Nephron progenitor cell (in vitro differentiated cells): Measurements from ENCODE around the gene SMIM10.
A peak's percentile ranks its signal among the peaks of the same experiment; 100 is the strongest.

Experiments used
- DNase-seq: peaks from one replicate; pipeline ENCODE4 v3.0.0; 2021
- H3K27ac Mint-ChIP-seq: 2 replicates; pipeline ENCODE4 v1.8.0; 2021; ENCODE audit warnings: mild to moderate bottlenecking, moderate library complexity, mixed read lengths
- H3K27me3 Mint-ChIP-seq: 2 replicates; pipeline ENCODE4 v1.8.0; 2021; ENCODE audit warnings: mild to moderate bottlenecking, low read depth, mixed read lengths; ENCODE audit not compliant: poor library complexity
- H3K36me3 Mint-ChIP-seq: 2 replicates; pipeline ENCODE4 v1.8.0; 2021; ENCODE audit warnings: low read depth, mixed read lengths
- H3K4me1 Mint-ChIP-seq: 2 replicates; pipeline ENCODE4 v1.8.0; 2021; ENCODE audit warnings: mixed read lengths
- H3K4me3 Mint-ChIP-seq: 2 replicates; pipeline ENCODE4 v1.8.0; 2021; ENCODE audit warnings: mild to moderate bottlenecking, moderate library complexity, mixed read lengths
- H3K9me3 Mint-ChIP-seq: 2 replicates; pipeline ENCODE4 v1.8.0; 2021; ENCODE audit warnings: mild to moderate bottlenecking, moderate library complexity, mixed read lengths
- CTCF ChIP-seq: fragments of 200-600 bp; sonication (generic); IDR thresholded peaks from 2 replicates; pipeline ENCODE4 v1.5.0; 2021; ENCODE audit warnings: antibody characterized with exemption

SMIM10 gene

GRCh38 chrX:135003876-135004623, 13.3 kb downstream of the SMIM10 start:
- DNase-seq = peak; percentile 92
- Mint-ChIP-seq H3K4me3 (peak overlapping the region; percentile 81), H3K4me1 (peaks cover 29% of the 10 kb centered on the region), H3K9me3 (peaks cover 42% of the 10 kb centered on the region), H3K27me3 (peaks cover 22% of the 10 kb centered on the region), H3K36me3 (no peaks in the 10 kb centered on the region), H3K27ac (no peak overlapping the region)
- no peak for TF ChIP-seq CTCF

GRCh38 chrX:135006187-135006586, 15.4 kb downstream of the SMIM10 start:
- DNase-seq = no peak
- H3K9me3 Mint-ChIP-seq = peaks cover 38% of the 10 kb centered on the region
- peaks cover 42% of the 10 kb centered on the region for H3K27me3 Mint-ChIP-seq
- H3K36me3 Mint-ChIP-seq = no peaks in the 10 kb centered on the region
- no peak overlapping the region for H3K4me3 Mint-ChIP-seq
- no peak overlapping the region for H3K27ac Mint-ChIP-seq
- no peak for TF ChIP-seq CTCF
- peaks cover 21% of the 10 kb centered on the region for H3K4me1 Mint-ChIP-seq

GRCh38 chrX:135009057-135009610, 18.3 kb downstream of the SMIM10 start:
- Mint-ChIP-seq H3K4me3 (no peak overlapping the region), H3K9me3 (peaks cover 30% of the 10 kb centered on the region), H3K27ac (no peak overlapping the region), H3K36me3 (no peaks in the 10 kb centered on the region), H3K4me1 (peaks cover 26% of the 10 kb centered on the region), H3K27me3 (peaks cover 40% of the 10 kb centered on the region)
- DNase-seq = no peak
- TF ChIP-seq CTCF = no peak

- no peak for TF ChIP-seq CTCF
- DNase-seq = no peak
- Mint-ChIP-seq H3K36me3 (no peaks in the 10 kb centered on the region), H3K27me3 (peaks cover 43% of the 10 kb centered on the region), H3K4me3 (no peak overlapping the region), H3K9me3 (peaks cover 25% of the 10 kb centered on the region), H3K4me1 (peaks cover 20% of the 10 kb centered on the region), H3K27ac (no peak overlapping the region)
These were observed 19.0 kb downstream of the SMIM10 start for GRCh38 chrX:135009838-135010237.

- Mint-ChIP-seq H3K27ac (no peak overlapping the region), H3K4me3 (no peak overlapping the region), H3K36me3 (peaks cover 4% of the 10 kb centered on the region), H3K4me1 (peaks cover 20% of the 10 kb centered on the region), H3K27me3 (peaks cover 47% of the 10 kb centered on the region), H3K9me3 (peaks cover 25% of the 10 kb centered on the region)
- no peak for TF ChIP-seq CTCF
- DNase-seq = no peak
These were observed 20.1 kb downstream of the SMIM10 start for GRCh38 chrX:135010921-135011320.
